Left colon (tissue), 2 donors: ENCODE measurements around the gene RAB26. TPM values are rescaled to one million over a fixed set of nuclear protein-coding genes. Genes with fewer than 3 reads are reported as not detected.

ENCODE experiments used
- ATAC-seq: fragments of 200-7000 bp; cut with Tn5 transposase; one replicate; pipeline ENCODE4 v1.9.1; 2020; ENCODE audit warnings: mild to moderate bottlenecking, moderate library complexity
- DNase-seq, 2 donors: peaks; one replicate each; pipeline ENCODE4 v3.0.0-alpha.2; 2020
- intact Hi-C, 2 donors: fragments of 100-400 bp; cut with DNase I in 1 of 2; cut with micrococcal nuclease in 1 of 2; formaldehyde crosslinking; loops; one replicate each; pipeline versions ENCODE4 v1.11.2 to v1.14.0; 2022; cut with DNase I, micrococcal nuclease
- total RNA-seq, 2 donors: library from RNA; stranded (reverse); fragmentation: NEBNext Ultra II Directional; extraction: Animal tissue kit (Norgen Biotek cat#: 25700); gene quantifications; one replicate each; pipeline ENCODE4 v1.2.1, GENCODE V29; 2021
- donor health status: DM: no; HTN: no; CAD: no.
- donor health status: DM: yes; HTN: yes; CAD: no.

The RAB26 gene
- total RNA-seq, 2 donors from 2014 or later, result 24.9 to 27.2 TPM

DNA sequence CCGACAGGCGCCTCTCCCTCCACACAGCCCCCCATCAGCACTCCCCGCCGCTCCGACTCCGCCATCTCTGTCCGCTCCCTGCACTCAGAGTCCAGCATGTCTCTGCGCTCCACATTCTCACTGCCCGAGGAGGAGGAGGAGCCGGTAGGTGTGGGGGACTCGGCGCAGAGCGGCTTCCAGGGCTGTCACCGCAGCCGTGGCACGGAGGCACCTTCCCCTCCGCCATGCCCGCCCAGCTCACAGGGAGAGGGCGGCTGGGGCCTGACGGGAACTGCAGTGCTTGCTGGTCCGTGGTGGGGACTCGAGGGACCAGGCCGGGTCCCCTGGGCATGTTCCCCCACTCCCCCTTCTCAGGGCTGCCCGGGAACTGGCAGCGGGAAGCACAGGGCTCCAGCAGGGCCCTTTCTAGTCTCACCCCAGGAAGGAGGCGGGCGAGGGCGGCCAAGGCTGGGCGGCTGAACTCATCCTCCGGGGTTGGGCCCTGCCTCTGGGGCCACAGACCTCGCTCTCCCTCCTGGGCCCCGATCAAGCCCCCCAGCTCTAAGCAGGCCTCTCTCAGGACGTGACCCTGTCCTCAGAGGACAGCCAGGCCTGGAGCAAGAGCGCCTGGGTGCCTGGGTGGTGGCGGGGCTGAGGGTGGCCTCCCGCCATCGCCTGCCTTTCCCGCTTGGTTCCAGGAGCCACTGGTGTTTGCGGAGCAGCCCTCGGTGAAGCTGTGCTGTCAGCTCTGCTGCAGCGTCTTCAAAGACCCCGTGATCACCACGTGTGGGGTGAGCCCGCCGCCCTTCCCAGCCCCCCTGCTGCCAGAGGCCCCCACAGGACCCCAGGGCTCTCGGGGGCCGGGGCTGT, 22.4 kb downstream of the RAB26 start:
- no peak for DNase-seq
- intact Hi-C loops, result no loop called here
- no peak for ATAC-seq

GRCh38 chr16:2171601-2172178, 23.3 kb downstream of the RAB26 start:
- ATAC-seq (peak; percentile 13), DNase-seq (no peak)
- intact Hi-C loops, result no loop called here

DNA sequence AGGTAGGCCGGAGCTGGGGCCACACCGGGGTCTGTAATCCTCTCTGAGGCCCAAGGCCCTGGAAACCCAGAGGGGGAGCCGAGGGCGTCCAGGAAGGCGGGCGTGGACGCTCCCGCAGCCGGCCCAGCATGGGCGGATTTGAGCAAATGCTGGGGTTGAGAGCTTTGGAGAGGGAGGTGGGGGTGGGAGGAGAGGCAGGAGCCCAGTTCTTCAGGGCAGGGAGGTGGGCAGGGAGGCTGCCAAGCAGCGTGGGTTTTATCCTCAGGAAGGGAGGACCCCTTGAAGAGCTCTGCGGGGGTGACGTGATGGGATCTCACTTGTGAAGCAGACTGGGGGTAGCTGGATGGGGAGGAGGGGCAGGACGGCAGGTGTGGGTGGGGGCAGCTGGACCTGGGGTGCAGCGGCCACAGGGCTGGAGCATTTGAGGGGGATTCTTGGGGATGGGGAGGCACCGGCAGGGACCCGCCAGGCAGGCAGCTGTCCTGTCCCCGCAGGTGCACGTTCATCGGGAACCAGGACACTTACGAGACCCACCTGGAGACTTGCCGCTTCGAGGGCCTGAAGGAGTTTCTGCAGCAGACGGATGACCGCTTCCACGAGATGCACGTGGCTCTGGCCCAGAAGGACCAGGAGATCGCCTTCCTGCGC, 24.4 kb downstream of the RAB26 start:
- intact Hi-C loops, result no loop called here
- ATAC-seq (no peak), DNase-seq (no peak)

GRCh38 chr16:2173366-2173765, 24.9 kb downstream of the RAB26 start:
- intact Hi-C loops, result no loop called here
- ATAC-seq (no peak), DNase-seq (no peak)

DNA sequence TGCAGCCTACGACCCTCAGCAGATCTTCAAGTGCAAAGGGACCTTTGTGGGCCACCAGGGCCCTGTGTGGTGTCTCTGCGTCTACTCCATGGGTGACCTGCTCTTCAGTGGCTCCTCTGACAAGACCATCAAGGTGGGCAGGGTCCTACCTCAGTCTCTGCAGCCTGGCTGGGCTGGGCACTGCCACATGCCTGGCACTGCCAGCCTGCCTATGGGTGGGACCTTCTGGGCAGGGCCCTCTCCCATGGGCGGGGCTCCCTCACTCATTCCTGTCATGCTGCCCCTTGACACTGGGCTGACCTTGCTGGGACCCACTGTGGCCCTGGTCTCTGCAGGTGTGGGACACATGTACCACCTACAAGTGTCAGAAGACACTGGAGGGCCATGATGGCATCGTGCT, 25.5 kb downstream of the RAB26 start:
- no peak for ATAC-seq
- intact Hi-C loops, result no loop called here

DNA sequence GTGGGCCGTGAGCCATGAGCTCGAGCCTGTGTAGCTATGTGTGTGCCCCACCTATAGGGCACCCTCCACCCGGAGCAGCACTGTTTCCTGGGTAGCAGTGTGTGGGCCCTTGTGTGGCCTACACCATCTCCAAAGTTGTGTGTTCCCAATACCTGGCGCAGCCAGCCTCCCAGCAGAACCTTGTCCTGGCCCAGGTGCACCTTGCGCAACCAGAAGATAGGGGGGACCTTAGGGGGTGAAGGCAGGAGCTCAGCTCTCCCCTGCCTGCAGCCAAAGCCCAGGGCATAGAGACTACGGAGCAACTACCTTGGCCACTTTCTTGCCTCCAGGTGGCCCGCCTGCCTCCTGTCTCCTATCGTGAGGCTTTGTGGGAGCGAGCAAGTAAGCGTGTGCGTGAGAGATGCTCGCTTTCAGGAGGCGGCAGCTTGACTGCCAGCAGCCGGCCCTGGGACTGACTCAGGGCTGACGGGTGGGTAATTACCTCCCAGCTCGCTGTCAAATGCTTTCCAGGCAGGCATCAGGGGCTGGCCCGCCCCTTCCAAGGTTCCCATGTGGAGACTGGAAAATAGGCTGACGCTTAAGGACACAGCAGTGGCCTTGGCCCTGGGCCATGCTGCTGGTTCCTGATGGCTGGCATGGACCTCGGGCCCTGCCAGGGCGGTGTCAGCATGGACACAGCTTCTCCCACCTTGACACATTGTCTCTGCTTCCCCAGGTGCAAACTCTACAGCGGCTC, 26.1 kb downstream of the RAB26 start:
- no peak for DNase-seq
- intact Hi-C loops, result no loop called here
- ATAC-seq, result no peak

More for the DNA sequence above, 25.5 kb downstream of the RAB26 start:
- no peak for DNase-seq

GRCh38 chr16:2175454-2175853, 27.0 kb downstream of the RAB26 start:
- intact Hi-C loops, result no loop called here
- DNase-seq, result no peak
- no peak for ATAC-seq

DNA sequence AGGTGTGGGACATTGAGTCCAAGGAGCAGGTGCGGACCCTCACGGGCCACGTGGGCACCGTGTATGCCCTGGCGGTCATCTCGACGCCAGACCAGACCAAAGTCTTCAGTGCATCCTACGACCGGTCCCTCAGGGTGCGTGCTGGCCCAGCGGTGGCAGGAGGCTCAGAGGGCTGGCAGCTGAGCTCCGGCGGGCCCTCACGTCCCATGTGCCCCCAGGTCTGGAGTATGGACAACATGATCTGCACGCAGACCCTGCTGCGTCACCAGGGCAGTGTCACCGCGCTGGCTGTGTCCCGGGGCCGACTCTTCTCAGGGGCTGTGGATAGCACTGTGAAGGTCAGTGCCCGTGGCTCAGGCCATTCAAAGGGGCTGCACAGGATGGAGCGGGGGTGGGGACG, 27.6 kb downstream of the RAB26 start:
- no peak for ATAC-seq
- intact Hi-C loops, result no loop called here
- no peak for DNase-seq

- DNase-seq (no peak), ATAC-seq (no peak)
- intact Hi-C loops, result no loop called here
Observed at GRCh38 chr16:2177101-2177500, 28.7 kb downstream of the RAB26 start.

DNA sequence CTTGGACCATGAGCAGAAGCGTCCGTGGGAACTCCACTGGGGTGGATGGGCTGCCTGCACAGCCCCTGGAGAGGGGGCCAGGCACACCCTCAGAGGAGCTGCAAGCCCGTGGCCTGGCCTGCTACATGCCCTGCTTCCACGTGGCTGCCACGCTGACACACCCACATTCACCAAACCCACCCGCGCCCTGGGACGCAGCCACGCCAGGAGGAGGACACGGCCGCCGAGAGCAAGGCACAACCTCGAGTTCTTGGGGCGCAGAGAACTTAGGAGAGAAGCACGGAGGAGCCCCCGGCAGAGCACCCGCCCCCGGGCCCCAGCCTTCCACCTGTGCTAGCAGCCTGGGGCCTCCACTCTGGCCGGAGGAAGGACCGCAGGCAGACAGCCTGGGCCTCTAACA, 29.1 kb downstream of the RAB26 start:
- intact Hi-C loops, result no loop called here
- ATAC-seq (no peak), DNase-seq (no peak)

- intact Hi-C loops, result no loop called here
- peak; percentile 23 for ATAC-seq
- no peak for DNase-seq
Observed at GRCh38 chr16:2178321-2179106, 30.1 kb downstream of the RAB26 start.

GRCh38 chr16:2179107-2179501, 30.7 kb downstream of the RAB26 start:
- no peak for ATAC-seq
- intact Hi-C loops, result no loop called here
- no peak for DNase-seq

DNA sequence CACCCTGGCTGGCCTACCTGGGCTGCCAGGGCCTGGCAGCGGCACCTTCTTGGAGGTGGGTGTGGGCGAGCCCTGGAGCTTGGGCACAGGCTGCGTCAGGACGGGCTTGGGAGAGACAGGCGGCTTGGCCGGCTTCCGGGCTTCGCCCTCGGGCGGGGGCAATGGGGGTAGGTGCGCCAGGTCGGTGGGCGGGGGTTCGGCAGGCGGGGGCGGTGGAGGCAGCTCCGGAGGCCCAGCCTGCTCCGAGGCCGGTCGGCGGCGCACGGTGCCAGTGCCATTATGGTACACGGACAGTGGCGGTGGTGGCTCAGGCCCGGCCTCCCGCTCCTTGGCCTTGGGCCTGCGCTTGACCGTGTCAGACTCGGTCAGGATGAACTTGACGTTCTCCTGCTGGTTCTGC, 31.2 kb downstream of the RAB26 start:
- ATAC-seq (no peak), DNase-seq (no peak)
- intact Hi-C loops, result no loop called here

GRCh38 chr16:2180461-2180860, 32.0 kb downstream of the RAB26 start:
- no peak for DNase-seq
- no peak for ATAC-seq
- intact Hi-C loops, result no loop called here

GRCh38 chr16:2180962-2181923, 32.8 kb downstream of the RAB26 start:
- no peak for DNase-seq
- intact Hi-C loops, result no loop called here

GRCh38 chr16:2181952-2182351, 33.5 kb downstream of the RAB26 start:
- intact Hi-C loops, result no loop called here
- DNase-seq (no peak), ATAC-seq (no peak)

More at GRCh38 chr16:2180962-2181923, 32.8 kb downstream of the RAB26 start:
- ATAC-seq, result no peak

- no peak for DNase-seq
- ATAC-seq, result no peak
- intact Hi-C loops, result no loop called here
Observed at GRCh38 chr16:2183671-2184070, 35.2 kb downstream of the RAB26 start.

DNA sequence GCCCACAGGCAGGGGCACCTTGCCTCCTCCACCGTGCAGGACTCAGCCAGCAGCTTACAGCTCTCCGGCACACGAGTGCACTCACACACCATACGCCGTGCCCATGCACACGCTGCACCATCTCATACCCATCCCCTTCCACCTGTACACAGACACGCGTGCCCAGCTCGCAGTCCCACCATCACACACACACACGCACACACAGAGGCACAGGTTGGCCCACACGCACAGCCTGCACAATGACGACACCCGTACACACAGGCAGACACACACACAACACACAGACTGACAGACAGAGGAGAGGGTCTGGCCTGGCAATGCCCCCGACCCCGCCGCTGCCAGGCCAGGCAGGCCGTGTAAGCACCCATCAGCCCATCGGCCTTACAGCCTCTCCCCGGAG, 35.9 kb downstream of the RAB26 start:
- no peak for ATAC-seq
- intact Hi-C loops, result no loop called here
- no peak for DNase-seq
